Measurements from ENCODE around the gene GCSAML.
"Not testable (repeated sequence)": the region's sequence is repeated elsewhere in the genome, so short reads cannot be mapped to it uniquely, and the experiment has no call there.

GCSAML gene

GRCh38 chr1:247517795-247518612 is 30.9 kb upstream of the GCSAML start:
- Histone ChIP-seq H3K9me2 (ENCODE audit: low read depth, low read length) (no peaks in the 10 kb centered on the region), H3K4me3 (ENCODE audit: low read depth, low read length, poor library complexity, severe bottlenecking) (no peak overlapping the region), H4K20me1 (ENCODE audit: insufficient read depth, low read length) (no peaks in the 10 kb centered on the region), H3F3A (ENCODE audit: insufficient read depth, low read length) (no peaks in the 10 kb centered on the region), H3K4me1 (ENCODE audit: insufficient read depth, low read length, severe bottlenecking) (no peaks in the 10 kb centered on the region), H3K27ac (ENCODE audit: low read depth, low read length, poor library complexity, severe bottlenecking) (no peak overlapping the region), H2AFZ (ENCODE audit: low read length) (no peak overlapping the region), H3K9me3 (ENCODE audit: low read length) (no peaks in the 10 kb centered on the region), H3K36me3 (ENCODE audit: insufficient read depth, low read length) (no peaks in the 10 kb centered on the region), H3K4me2 (ENCODE audit: low read length) (no peak overlapping the region), H3K9ac (ENCODE audit: low read length) (no peak overlapping the region), H3K79me2 (ENCODE audit: insufficient read depth, low read length) (no peaks in the 10 kb centered on the region), H3K27me3 (ENCODE audit: insufficient read depth, low read length) (no peaks in the 10 kb centered on the region)
- TF ChIP-seq CTCF (IDR thresholded peaks at IDR 0.05; ENCODE audit: low read length): no peak
- no peak for TF ChIP-seq EZH2 (IDR thresholded peaks at IDR 0.05; ENCODE audit: borderline replicate concordance, low read length)

GRCh38 chr1:247518613-247518891 is 30.4 kb upstream of the GCSAML start:
- Histone ChIP-seq H3K79me2 (ENCODE audit: insufficient read depth, low read length) (no peaks in the 10 kb centered on the region), H3K4me1 (ENCODE audit: insufficient read depth, low read length, severe bottlenecking) (no peaks in the 10 kb centered on the region), H3K9me2 (ENCODE audit: low read depth, low read length) (no peaks in the 10 kb centered on the region), H3F3A (ENCODE audit: insufficient read depth, low read length) (no peaks in the 10 kb centered on the region), H2AFZ (ENCODE audit: low read length) (no peak overlapping the region), H4K20me1 (ENCODE audit: insufficient read depth, low read length) (no peaks in the 10 kb centered on the region), H3K4me3 (ENCODE audit: low read depth, low read length, poor library complexity, severe bottlenecking) (no peak overlapping the region), H3K27me3 (ENCODE audit: insufficient read depth, low read length) (no peaks in the 10 kb centered on the region), H3K27ac (ENCODE audit: low read depth, low read length, poor library complexity, severe bottlenecking) (no peak overlapping the region), H3K9me3 (ENCODE audit: low read length) (no peaks in the 10 kb centered on the region), H3K9ac (ENCODE audit: low read length) (no peak overlapping the region), H3K4me2 (ENCODE audit: low read length) (no peak overlapping the region), H3K36me3 (ENCODE audit: insufficient read depth, low read length) (no peaks in the 10 kb centered on the region)
- TF ChIP-seq EZH2 (IDR thresholded peaks at IDR 0.05; ENCODE audit: borderline replicate concordance, low read length) (no peak), CTCF (IDR thresholded peaks at IDR 0.05; ENCODE audit: low read length) (no peak)

- not testable (repeated sequence) for H3K4me2 ChIP-seq (ENCODE audit: low read length); H3K9ac ChIP-seq (ENCODE audit: low read length); H3K9me2 ChIP-seq (ENCODE audit: low read depth, low read length); H4K20me1 ChIP-seq (ENCODE audit: insufficient read depth, low read length); H3F3A ChIP-seq (ENCODE audit: insufficient read depth, low read length); H2AFZ ChIP-seq (ENCODE audit: low read length); H3K9me3 ChIP-seq (ENCODE audit: low read length); H3K36me3 ChIP-seq (ENCODE audit: insufficient read depth, low read length); H3K79me2 ChIP-seq (ENCODE audit: insufficient read depth, low read length); H3K4me1 ChIP-seq (ENCODE audit: insufficient read depth, low read length, severe bottlenecking); H3K27ac ChIP-seq (ENCODE audit: low read depth, low read length, poor library complexity, severe bottlenecking); H3K27me3 ChIP-seq (ENCODE audit: insufficient read depth, low read length); H3K4me3 ChIP-seq (ENCODE audit: low read depth, low read length, poor library complexity, severe bottlenecking)
These were observed 27.0 kb upstream of the GCSAML start for GRCh38 chr1:247521886-247522285.

- H3K4me3 ChIP-seq (ENCODE audit: low read depth, low read length, poor library complexity, severe bottlenecking): no peak overlapping the region
- H2AFZ ChIP-seq (ENCODE audit: low read length): no peak overlapping the region
- no peaks in the 10 kb centered on the region for H3F3A ChIP-seq (ENCODE audit: insufficient read depth, low read length)
- no peaks in the 10 kb centered on the region for H3K36me3 ChIP-seq (ENCODE audit: insufficient read depth, low read length)
- no peak overlapping the region for H3K27ac ChIP-seq (ENCODE audit: low read depth, low read length, poor library complexity, severe bottlenecking)
- H3K9ac ChIP-seq (ENCODE audit: low read length): no peak overlapping the region
- H3K9me2 ChIP-seq (ENCODE audit: low read depth, low read length): no peaks in the 10 kb centered on the region
- no peaks in the 10 kb centered on the region for H3K4me1 ChIP-seq (ENCODE audit: insufficient read depth, low read length, severe bottlenecking)
- no peak overlapping the region for H3K4me2 ChIP-seq (ENCODE audit: low read length)
- no peaks in the 10 kb centered on the region for H3K9me3 ChIP-seq (ENCODE audit: low read length)
- no peak for TF ChIP-seq CTCF (IDR thresholded peaks at IDR 0.05; ENCODE audit: low read length)
- TF ChIP-seq EZH2 (IDR thresholded peaks at IDR 0.05; ENCODE audit: borderline replicate concordance, low read length): no peak
- no peaks in the 10 kb centered on the region for H4K20me1 ChIP-seq (ENCODE audit: insufficient read depth, low read length)
- H3K79me2 ChIP-seq (ENCODE audit: insufficient read depth, low read length): no peaks in the 10 kb centered on the region
- no peaks in the 10 kb centered on the region for H3K27me3 ChIP-seq (ENCODE audit: insufficient read depth, low read length)
These were observed 20.0 kb upstream of the GCSAML start for GRCh38 chr1:247528812-247529474.
